ENCODE measurements around the gene GRXCR2. TPM values are rescaled to one million over a fixed set of nuclear protein-coding genes. Genes with fewer than 3 reads are reported as not detected.

Gene GRXCR2
- total and polyA plus RNA-seq, 12 donors: 0.60 to 15.1 (median 1.7) TPM; not detected in 2

DNA sequence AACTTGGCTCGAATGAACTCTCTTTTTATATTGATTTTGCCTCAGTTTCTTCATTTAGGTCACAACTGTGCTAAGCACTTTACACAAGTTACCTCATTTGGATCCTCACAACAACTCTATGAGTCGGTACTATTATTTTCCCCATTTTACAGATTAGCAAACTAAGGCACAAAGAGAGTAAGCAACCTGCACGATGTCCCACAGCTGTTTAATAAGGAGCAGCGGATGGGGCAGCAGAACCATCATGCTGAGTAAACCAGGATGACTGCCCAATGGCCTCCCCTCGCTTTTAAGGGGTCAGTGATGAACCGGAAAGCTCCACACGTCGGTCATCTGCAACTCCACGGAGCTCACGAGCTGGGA is 38.3 kb downstream of the GRXCR2 start:
- Histone ChIP-seq H3K27me3 (no peaks in the 10 kb centered on the region), H3K36me3 (no peaks in the 10 kb centered on the region), H3K27ac (peak overlapping the region in 7 of 10 donors; percentile 53 to 81 (median 75)), H3K4me1 (peaks cover 3 to 37% (median 21%) of the 10 kb centered on the region in 9 donors), H3K4me3 (peak overlapping the region; percentile 49 to 95 (median 72)), H3K9me3 (no peaks in the 10 kb centered on the region)
- WGBS, 2 donors: 20 to 22% methylated on average over 10 of the region's 10 CpGs
- TF ChIP-seq, protein P1, sequence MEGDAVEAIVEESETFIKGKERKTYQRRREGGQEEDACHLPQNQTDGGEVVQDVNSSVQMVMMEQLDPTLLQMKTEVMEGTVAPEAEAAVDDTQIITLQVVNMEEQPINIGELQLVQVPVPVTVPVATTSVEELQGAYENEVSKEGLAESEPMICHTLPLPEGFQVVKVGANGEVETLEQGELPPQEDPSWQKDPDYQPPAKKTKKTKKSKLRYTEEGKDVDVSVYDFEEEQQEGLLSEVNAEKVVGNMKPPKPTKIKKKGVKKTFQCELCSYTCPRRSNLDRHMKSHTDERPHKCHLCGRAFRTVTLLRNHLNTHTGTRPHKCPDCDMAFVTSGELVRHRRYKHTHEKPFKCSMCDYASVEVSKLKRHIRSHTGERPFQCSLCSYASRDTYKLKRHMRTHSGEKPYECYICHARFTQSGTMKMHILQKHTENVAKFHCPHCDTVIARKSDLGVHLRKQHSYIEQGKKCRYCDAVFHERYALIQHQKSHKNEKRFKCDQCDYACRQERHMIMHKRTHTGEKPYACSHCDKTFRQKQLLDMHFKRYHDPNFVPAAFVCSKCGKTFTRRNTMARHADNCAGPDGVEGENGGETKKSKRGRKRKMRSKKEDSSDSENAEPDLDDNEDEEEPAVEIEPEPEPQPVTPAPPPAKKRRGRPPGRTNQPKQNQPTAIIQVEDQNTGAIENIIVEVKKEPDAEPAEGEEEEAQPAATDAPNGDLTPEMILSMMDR (IDR thresholded peaks at IDR 0.05): no peak
- no peak for DNase-seq
- intact Hi-C loops (cut with DNase I): loop anchor here in 7 of 10 donors (5.0 to 10.0 kb wide), 3 partner anchors 210 to 220 kb away; no protein-coding TSS in a partner anchor
- peak in 1 of 8 donors; percentile 13 for ATAC-seq

DNA sequence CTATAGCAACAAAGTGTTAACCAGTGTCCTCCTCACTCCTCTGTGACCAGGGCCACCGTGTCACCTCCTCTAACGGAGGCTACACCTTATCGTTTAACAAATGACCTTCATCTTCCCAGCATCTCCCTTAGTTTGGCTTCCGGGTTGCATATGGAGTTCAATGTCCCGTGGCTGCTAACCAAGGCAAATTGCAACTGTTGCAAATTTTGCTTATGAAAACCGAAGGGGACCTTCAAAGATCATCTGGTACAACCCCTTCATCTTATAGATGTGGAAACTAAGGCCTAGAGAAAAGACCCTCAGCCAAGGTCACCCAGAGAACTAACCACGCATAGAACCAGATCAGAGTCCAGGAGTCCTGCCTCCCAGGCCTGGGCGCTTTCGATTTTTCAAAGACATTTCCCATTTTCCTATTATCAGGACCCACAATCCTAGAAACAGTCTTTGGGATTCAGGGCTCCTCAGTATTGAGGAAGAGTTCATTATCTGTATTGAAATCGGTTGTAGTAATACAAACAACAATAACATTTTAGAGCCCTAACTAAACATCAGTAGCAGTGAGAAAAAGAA is 39.1 kb downstream of the GRXCR2 start:
- Histone ChIP-seq H3K4me1 (peaks cover 3 to 37% (median 22%) of the 10 kb centered on the region in 9 donors), H3K27ac (peak overlapping the region in 1 of 10 donors; percentile 1), H3K4me3 (no peak overlapping the region), H3K36me3 (no peaks in the 10 kb centered on the region), H3K27me3 (no peaks in the 10 kb centered on the region), H3K9me3 (no peaks in the 10 kb centered on the region)
- ATAC-seq: no peak
- intact Hi-C loops (cut with DNase I): loop anchor here in 7 of 10 donors (5.0 to 10.0 kb wide), 3 partner anchors 211 to 221 kb away; no protein-coding TSS in a partner anchor
- TF ChIP-seq, protein P1 (IDR thresholded peaks at IDR 0.05): no peak
- DNase-seq: no peak
- 75 to 81% methylated on average over 10 of the region's 10 CpGs for WGBS, 2 donors

DNA sequence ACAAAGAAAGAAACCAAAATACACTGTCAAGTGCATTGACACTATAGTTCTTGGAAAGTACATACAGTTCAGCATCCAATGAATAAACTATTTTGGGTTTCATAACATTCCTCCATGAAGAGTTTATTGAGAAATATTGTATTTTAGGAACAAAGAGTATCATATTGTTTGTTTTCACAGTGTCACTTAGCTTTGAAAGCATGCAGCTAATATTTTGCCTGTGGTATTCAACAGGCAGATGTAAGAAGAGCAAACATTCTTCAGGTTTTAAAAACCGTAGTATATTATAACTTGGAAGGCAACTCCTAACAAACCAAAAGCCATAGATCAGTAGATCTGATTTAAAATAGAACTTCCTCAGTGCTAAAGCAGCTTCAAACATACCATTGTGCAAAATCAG is 42.2 kb downstream of the GRXCR2 start:
- intact Hi-C loops (cut with DNase I): loop anchor here in 7 of 10 donors (5.0 to 10.0 kb wide), 3 partner anchors 214 to 224 kb away; no protein-coding TSS in a partner anchor

DNA sequence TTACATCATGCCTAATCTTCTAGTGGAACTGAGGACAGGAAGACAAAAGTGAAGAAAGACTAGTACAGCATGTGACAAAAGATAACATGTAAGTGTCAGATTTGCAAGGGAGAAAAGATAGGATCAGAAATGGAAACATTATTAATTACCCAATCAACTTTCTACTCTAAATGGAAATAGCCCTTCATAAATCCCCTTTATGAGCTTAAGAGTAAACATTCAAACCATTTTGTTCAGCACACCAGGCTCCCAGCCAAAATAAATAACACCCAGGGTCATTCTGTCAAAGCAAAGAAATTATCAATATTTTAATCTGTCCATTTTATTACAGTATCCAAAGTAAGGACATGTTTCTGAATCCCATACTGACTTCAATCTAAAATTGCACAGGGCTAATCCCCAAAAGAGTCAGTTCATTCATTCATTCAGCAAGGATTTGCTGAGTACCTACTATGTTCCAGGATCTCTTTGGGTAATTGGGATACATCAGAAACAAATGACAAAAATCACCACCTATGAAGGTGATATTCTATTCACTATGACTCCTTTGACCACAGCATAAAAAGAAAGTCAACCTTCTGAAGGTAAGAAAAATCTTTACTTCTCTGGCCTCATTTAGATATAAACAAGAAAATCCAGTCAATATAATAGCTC is 43.0 kb downstream of the GRXCR2 start:
- no peaks in the 10 kb centered on the region for H3K36me3 ChIP-seq
- H3K27me3 ChIP-seq: no peaks in the 10 kb centered on the region
- H3K4me1 ChIP-seq: peaks cover 0 to 29% (median 17%) of the 10 kb centered on the region in 9 donors
- DNase-seq (no peak), ATAC-seq (no peak)
- TF ChIP-seq, protein P1 (IDR thresholded peaks at IDR 0.05): no peak
- H3K27ac ChIP-seq: no peak overlapping the region
- H3K9me3 ChIP-seq: no peaks in the 10 kb centered on the region
- intact Hi-C loops (cut with DNase I): loop anchor here in 9 of 10 donors (5.0 to 10.0 kb wide), 9 partner anchors 133 to 1625 kb away; no protein-coding TSS in a partner anchor
- H3K4me3 ChIP-seq: no peak overlapping the region

More for the DNA sequence above, 42.2 kb downstream of the GRXCR2 start:
- TF ChIP-seq, protein P1 (IDR thresholded peaks at IDR 0.05): no peak
- no peaks in the 10 kb centered on the region for H3K36me3 ChIP-seq
- no peak overlapping the region for H3K27ac ChIP-seq
- DNase-seq (no peak), ATAC-seq (no peak)
- no peaks in the 10 kb centered on the region for H3K9me3 ChIP-seq
- no peaks in the 10 kb centered on the region for H3K27me3 ChIP-seq
- peaks cover 0 to 30% (median 18%) of the 10 kb centered on the region in 9 donors for H3K4me1 ChIP-seq
- 45 to 57% methylated on average over 1 of the region's 1 CpG for WGBS, 2 donors
- no peak overlapping the region for H3K4me3 ChIP-seq

Data from heart right ventricle (tissue), 16 donors.